ENCODE results near the gene ALDH3B1.

Gene ALDH3B1

DNA sequence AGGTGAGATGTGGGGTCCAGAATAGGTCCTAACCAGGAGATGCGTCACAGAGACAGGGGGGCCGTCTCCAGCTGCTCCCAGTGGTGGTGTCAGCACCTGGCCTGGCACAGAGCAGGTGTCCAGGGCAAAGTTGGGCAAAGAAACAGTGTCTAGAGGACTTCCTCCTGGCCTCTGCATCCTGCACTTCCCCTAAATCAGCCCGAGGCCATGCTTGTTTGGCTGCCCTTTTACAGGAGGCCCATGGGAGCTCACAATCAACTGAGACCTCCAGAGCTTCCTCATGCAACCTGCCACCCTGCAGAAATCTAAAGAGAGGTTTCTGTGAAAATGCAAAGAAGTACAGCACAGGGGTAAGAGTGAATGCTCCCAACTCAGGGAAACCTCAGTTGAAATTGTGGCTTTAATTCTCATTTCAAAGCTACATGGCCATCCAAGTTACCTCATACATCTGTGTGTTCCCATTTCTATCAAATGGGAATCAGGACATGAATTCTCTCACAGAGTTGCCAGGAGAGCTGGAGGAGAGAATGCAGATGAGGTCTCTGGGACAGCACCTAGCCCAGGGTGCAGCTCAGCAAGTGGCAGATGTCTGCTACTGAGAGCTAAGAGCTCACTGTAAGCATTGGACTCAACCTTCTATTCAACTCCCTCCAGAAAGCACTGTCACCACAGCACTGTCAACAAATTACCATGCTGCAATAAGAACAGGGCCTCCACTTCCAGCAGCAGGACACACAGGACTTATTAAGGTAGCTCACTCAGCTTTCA is 61.3 kb downstream of the ALDH3B1 start:
- DNase-seq (ENCODE audit: low read depth in 2 of 2) = no peak

DNA sequence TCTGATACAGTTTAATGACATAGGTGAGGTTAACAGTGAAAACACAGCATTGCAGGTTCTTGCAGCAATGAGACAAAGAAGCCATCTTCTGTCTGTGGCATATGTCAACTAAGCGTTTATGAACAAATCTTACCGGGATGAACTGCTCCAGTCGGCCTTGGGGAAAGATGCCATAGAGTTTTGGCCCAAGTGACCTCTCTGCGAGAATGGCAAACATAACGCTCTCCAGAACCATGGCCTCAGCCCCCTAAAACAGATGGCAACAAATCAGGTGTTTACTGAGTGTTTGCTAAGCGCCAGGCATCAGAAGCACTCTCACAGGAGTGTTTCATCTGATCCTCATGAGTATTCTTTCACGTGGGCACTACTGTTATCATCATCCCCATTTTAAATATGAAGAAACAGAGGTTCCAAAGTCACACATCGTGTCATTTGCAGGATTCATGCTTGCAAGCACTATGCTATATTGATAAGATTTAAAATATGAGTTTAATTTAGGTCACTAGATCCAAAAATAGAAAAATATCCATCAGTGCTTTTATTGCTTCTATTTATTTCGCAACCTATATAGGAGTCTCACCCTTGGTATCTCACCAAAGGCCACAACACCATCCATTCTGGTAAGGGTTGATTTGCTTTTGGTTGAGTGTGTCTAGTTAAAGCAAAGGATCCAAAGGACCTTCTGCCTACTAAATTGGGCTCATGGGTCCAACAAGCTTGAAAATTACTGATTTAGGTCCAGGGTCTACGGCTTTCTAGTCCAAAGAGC is 64.6 kb downstream of the ALDH3B1 start:
- no peak for DNase-seq (ENCODE audit: low read depth in 2 of 2)

- no peak for DNase-seq (ENCODE audit: low read depth in 2 of 2)
These were observed 66.4 kb downstream of the ALDH3B1 start for GRCh38 chr11:68076371-68077042.

- no peak for DNase-seq (ENCODE audit: low read depth in 2 of 2)
These were observed 67.8 kb downstream of the ALDH3B1 start for GRCh38 chr11:68077617-68078582.

Data from activated CD4-positive, alpha-beta T cell treated with anti-CD3 and anti-CD28 coated beads for 24 hours (primary cell).